ENCODE data around the gene PROX1. TPM values are rescaled to one million over a fixed set of nuclear protein-coding genes. Genes with fewer than 3 reads are reported as not detected.

Gene PROX1
- total RNA-seq, 1 donor, result 0.31 TPM

DNA sequence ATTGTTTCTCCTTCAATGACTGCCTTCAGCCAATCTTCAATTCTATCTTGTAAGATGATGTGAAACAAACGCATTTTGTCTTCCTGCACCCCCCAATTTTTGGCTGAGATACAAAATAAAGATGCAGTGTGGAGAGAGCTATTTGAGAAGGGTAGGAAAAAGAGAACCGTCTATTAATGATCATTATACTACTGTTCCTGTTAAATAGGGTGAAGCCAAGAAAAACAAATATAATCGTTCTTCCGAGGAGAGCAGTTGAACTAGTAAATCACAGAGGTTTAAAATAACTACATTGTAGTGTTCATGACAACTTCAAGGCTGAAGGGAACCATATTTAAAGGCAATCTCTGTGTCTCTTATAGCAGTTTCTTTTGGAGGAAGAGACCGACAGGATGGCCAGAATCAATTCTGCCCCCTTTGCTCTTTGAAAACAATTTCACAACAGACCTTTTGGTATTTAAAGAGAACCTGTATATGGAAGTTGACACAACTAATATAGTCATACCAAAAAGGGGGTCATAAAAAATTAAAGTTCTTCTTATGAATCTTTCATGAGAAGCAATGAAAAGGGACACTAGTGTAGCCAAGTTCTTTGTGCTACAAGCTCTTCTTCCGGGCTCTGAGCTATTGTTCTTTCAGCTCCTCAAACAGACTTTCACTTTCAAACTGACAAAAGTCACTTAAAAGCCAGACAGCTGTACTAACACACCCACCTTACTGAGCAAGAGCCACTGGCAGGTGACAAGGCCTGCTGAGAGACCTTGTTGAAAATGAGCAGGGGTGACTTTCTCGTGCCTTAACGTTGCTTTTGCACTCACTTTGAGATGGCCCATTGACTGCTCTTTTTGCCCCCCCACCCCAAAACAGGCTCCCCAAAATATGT is 30.9 kb downstream of the PROX1 start:
- H3K27me3 ChIP-seq (ENCODE audit: insufficient read depth, low read length), result no peaks in the 10 kb centered on the region
- no peaks in the 10 kb centered on the region for H3K4me1 ChIP-seq (ENCODE audit: insufficient read depth, low read length)
- H3K4me3 ChIP-seq (ENCODE audit: low read length), result no peak overlapping the region
- H3K9me3 ChIP-seq (ENCODE audit: low read depth, low read length), result no peaks in the 10 kb centered on the region

DNA sequence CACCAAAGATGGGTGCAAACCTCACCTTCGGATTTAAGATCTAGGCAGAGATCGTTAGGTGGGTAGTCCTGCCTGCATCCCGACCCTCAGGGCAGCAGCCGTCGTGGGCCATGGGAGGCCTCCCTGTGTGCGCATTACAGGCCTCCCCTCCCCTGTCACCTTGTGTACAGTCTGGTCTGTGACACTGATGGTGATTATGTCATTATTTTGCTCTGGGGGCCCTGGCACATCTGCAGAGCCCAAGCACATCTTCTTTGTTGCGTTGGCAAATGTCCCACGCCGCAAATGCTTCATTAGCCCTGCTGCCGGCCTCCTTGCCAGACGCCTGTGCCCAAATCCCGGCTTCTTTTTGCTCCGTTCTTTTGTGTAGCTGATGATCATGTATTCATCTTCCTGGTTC is 31.7 kb downstream of the PROX1 start:
- H3K4me1 ChIP-seq (ENCODE audit: insufficient read depth, low read length), result no peaks in the 10 kb centered on the region
- no peaks in the 10 kb centered on the region for H3K9me3 ChIP-seq (ENCODE audit: low read depth, low read length)
- no peak overlapping the region for H3K4me3 ChIP-seq (ENCODE audit: low read length)
- no peaks in the 10 kb centered on the region for H3K27me3 ChIP-seq (ENCODE audit: insufficient read depth, low read length)

DNA sequence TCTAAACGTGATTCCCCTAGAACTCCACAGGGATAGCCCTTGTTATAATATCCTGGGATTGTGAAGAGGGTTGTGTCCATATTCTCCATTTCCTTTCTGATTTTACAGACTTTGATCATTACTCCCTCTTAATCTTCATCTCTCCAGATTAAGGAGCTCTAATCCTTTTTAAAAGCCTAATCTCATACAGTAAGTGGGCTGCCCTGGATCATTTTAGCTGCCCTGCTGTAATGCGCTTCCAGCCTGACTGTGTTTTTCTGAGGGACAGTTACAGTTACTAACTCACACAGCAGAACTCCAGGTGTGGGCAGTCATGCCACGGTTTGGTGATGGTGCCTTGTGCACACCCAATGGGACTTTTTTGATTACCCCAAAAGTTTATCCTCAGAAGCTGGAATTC is 33.5 kb downstream of the PROX1 start:
- H3K4me1 ChIP-seq (ENCODE audit: insufficient read depth, low read length), result no peaks in the 10 kb centered on the region
- no peak overlapping the region for H3K4me3 ChIP-seq (ENCODE audit: low read length)
- no peaks in the 10 kb centered on the region for H3K27me3 ChIP-seq (ENCODE audit: insufficient read depth, low read length)
- H3K9me3 ChIP-seq (ENCODE audit: low read depth, low read length), result no peaks in the 10 kb centered on the region

GRCh38 chr1:214022229-214022791 is 34.5 kb downstream of the PROX1 start:
- H3K27me3 ChIP-seq (ENCODE audit: insufficient read depth, low read length), result no peaks in the 10 kb centered on the region

DNA sequence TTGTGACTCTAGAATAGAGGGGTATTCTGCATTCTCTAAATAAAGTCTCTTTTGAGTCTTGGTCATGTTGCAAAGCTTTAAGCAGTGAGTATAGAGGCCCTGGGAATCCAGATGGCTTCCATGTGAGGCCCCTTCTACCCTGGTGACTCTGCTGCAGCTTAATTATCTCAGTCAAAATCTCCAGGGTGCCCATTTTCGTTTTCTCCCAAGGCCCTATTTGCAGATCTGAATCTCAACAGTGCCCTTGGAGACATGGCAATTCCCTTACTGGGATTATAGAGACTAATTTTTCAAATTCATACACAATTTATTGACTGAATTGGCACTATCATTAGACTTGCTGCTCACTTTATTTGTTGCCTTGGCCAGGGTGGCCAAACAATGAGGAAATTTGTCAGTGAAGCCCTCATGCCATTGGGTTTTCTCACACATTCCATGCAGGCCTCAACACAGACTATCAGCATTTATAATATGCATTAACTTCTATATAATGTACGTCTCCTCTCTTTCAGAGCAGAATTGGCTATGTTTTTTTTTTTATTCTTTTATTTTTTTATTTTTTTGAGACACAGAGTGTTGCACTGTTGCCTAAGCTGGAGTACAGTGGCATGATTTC is 35.1 kb downstream of the PROX1 start:
- no peaks in the 10 kb centered on the region for H3K9me3 ChIP-seq (ENCODE audit: low read depth, low read length)
- H3K4me1 ChIP-seq (ENCODE audit: insufficient read depth, low read length), result no peaks in the 10 kb centered on the region
- no peak overlapping the region for H3K4me3 ChIP-seq (ENCODE audit: low read length)
- no peaks in the 10 kb centered on the region for H3K27me3 ChIP-seq (ENCODE audit: insufficient read depth, low read length)

More at GRCh38 chr1:214022229-214022791, 34.5 kb downstream of the PROX1 start:
- Histone ChIP-seq H3K9me3 (ENCODE audit: low read depth, low read length) (no peaks in the 10 kb centered on the region), H3K4me3 (ENCODE audit: low read length) (no peak overlapping the region), H3K4me1 (ENCODE audit: insufficient read depth, low read length) (no peaks in the 10 kb centered on the region)

DNA sequence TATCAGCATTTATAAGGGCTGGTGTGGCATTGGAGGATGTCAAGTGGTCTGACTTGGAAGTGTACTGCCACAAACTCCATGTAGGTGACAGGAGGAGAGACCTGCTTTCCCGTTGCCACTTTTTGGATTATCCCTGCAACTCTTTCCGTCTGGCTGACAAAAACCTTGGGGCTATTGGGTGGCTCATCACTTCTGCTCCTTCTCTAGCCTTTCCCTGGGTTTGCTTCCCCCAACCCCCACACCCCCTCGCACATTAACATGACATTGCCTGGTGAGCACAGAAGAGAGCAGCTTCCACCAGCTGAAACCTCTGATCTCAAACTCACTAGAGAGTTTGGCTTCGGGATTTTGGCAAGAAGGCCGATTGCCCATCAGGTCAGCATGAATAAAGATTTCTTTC is 39.2 kb downstream of the PROX1 start:
- H3K9me3 ChIP-seq (ENCODE audit: low read depth, low read length), result no peaks in the 10 kb centered on the region
- H3K27me3 ChIP-seq (ENCODE audit: insufficient read depth, low read length), result no peaks in the 10 kb centered on the region
- H3K4me3 ChIP-seq (ENCODE audit: low read length), result no peak overlapping the region
- no peaks in the 10 kb centered on the region for H3K4me1 ChIP-seq (ENCODE audit: insufficient read depth, low read length)

- H3K4me1 ChIP-seq (ENCODE audit: insufficient read depth, low read length), result no peaks in the 10 kb centered on the region
- H3K27me3 ChIP-seq (ENCODE audit: insufficient read depth, low read length), result no peaks in the 10 kb centered on the region
- no peak overlapping the region for H3K4me3 ChIP-seq (ENCODE audit: low read length)
- no peaks in the 10 kb centered on the region for H3K9me3 ChIP-seq (ENCODE audit: low read depth, low read length)
Observed at GRCh38 chr1:214027498-214027897, 39.7 kb downstream of the PROX1 start.

GRCh38 chr1:214028095-214028494 is 40.3 kb downstream of the PROX1 start:
- Histone ChIP-seq H3K4me1 (ENCODE audit: insufficient read depth, low read length) (no peaks in the 10 kb centered on the region), H3K27me3 (ENCODE audit: insufficient read depth, low read length) (no peaks in the 10 kb centered on the region), H3K4me3 (ENCODE audit: low read length) (no peak overlapping the region), H3K9me3 (ENCODE audit: low read depth, low read length) (no peaks in the 10 kb centered on the region)

DNA sequence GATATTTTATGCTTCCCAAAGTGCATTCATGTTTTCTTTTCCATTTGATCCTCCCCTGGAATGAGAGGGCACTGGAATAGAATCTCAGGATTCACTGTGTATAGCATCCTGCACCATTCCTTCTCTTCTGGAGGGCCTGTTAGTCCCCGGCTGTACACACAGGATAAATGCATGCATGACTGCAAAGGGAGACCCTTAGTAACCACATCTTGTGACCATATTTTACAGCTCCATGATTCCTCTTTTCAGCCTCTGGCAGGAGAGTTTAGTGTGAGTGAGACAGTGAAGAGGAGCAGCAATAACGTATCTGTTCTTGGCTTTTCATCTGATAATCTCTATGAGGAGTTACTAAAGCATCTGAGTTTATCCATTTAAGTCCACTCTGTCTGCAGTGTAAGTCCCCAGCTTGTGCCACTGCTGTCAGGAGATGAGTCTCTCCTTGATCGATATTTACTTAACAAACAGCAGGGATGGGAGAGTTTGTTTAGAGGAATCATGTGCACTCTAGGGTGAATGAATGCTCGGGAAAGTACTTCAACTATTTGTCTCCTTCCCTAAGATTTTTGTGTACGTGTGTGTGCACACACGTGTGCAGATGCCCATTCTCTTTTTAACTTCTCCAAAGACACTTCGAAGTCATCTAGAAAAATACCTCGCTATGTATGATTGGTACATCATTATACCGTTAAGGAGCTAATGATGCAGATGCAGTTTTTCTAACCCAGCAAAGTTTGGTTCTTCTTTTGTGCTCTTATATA is 41.1 kb downstream of the PROX1 start:
- Histone ChIP-seq H3K4me1 (ENCODE audit: insufficient read depth, low read length) (no peaks in the 10 kb centered on the region), H3K27me3 (ENCODE audit: insufficient read depth, low read length) (no peaks in the 10 kb centered on the region), H3K9me3 (ENCODE audit: low read depth, low read length) (no peaks in the 10 kb centered on the region)

GRCh38 chr1:214029796-214030195 is 42.0 kb downstream of the PROX1 start:
- Histone ChIP-seq H3K27me3 (ENCODE audit: insufficient read depth, low read length) (no peaks in the 10 kb centered on the region), H3K9me3 (ENCODE audit: low read depth, low read length) (no peaks in the 10 kb centered on the region), H3K4me3 (ENCODE audit: low read length) (no peak overlapping the region), H3K4me1 (ENCODE audit: insufficient read depth, low read length) (no peaks in the 10 kb centered on the region)

More for the DNA sequence above, 41.1 kb downstream of the PROX1 start:
- no peak overlapping the region for H3K4me3 ChIP-seq (ENCODE audit: low read length)

- Histone ChIP-seq H3K4me1 (ENCODE audit: insufficient read depth, low read length) (no peaks in the 10 kb centered on the region), H3K4me3 (ENCODE audit: low read length) (no peak overlapping the region), H3K9me3 (ENCODE audit: low read depth, low read length) (no peaks in the 10 kb centered on the region), H3K27me3 (ENCODE audit: insufficient read depth, low read length) (no peaks in the 10 kb centered on the region)
Observed at GRCh38 chr1:214031267-214031650, 43.5 kb downstream of the PROX1 start.

- no peaks in the 10 kb centered on the region for H3K27me3 ChIP-seq (ENCODE audit: insufficient read depth, low read length)
- no peak overlapping the region for H3K4me3 ChIP-seq (ENCODE audit: low read length)
- H3K4me1 ChIP-seq (ENCODE audit: insufficient read depth, low read length), result no peaks in the 10 kb centered on the region
- no peaks in the 10 kb centered on the region for H3K9me3 ChIP-seq (ENCODE audit: low read depth, low read length)
Observed at GRCh38 chr1:214037468-214037867, 49.7 kb downstream of the PROX1 start.

- no peaks in the 10 kb centered on the region for H3K9me3 ChIP-seq (ENCODE audit: low read depth, low read length)
- H3K4me3 ChIP-seq (ENCODE audit: low read length), result no peak overlapping the region
- no peaks in the 10 kb centered on the region for H3K27me3 ChIP-seq (ENCODE audit: insufficient read depth, low read length)
- H3K4me1 ChIP-seq (ENCODE audit: insufficient read depth, low read length), result no peaks in the 10 kb centered on the region
Observed at GRCh38 chr1:214039394-214040018, 51.7 kb downstream of the PROX1 start.

- no peak overlapping the region for H3K4me3 ChIP-seq (ENCODE audit: low read length)
- no peaks in the 10 kb centered on the region for H3K9me3 ChIP-seq (ENCODE audit: low read depth, low read length)
- no peaks in the 10 kb centered on the region for H3K4me1 ChIP-seq (ENCODE audit: insufficient read depth, low read length)
- H3K27me3 ChIP-seq (ENCODE audit: insufficient read depth, low read length), result no peaks in the 10 kb centered on the region
Observed at GRCh38 chr1:214043167-214043566, 55.4 kb downstream of the PROX1 start.
